Astrocyte of the cerebellum (primary cell): ENCODE measurements around the gene MRC1.

Experiments
- DNase-seq: peaks from one replicate; pipeline ENCODE4 v3.0.0-alpha.2; 2011; ENCODE audit warnings: low read depth
- H3K4me3 ChIP-seq: 2 replicates; pipeline ENCODE4 v1.5.1; 2011; ENCODE audit warnings: mild to moderate bottlenecking, low read depth, low read length, moderate library complexity
- in situ Hi-C: cut with HindIII; loops from 2 replicates; pipeline ENCODE4 v1.10.0; 2017; ENCODE audit warnings: low sequenced_read_pairs
- TF ChIP-seq, protein P1 (sequence below): IDR thresholded peaks from 2 replicates; pipeline ENCODE4 v1.5.1; 2012; ENCODE audit warnings: low read length, low read depth, moderate library complexity, mild to moderate bottlenecking; ENCODE audit errors: missing control alignments

MRC1 gene

DNA sequence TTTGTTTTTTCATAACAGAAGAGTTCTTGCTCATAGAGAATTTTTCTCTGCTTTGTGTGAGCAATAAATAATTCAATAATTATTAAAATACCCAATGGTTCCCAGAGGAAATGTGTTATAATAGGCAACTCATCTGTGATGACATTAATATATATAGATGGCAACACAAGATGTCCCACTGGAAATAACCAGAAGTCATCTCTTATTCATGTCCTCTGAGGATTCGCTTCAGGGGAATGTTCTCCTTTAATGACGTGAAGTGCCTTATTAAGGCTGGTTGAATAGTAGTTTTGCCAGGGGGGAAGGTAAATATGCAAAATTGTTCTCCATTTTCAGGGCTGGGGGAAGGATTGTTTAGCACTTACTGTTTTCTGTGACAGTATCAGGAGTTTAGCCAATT lies 145.7 kb downstream of the MRC1 start:
- no peak overlapping the region for H3K4me3 ChIP-seq
- no peak for DNase-seq
- in situ Hi-C loops = no loop called here
- TF ChIP-seq, protein P1, sequence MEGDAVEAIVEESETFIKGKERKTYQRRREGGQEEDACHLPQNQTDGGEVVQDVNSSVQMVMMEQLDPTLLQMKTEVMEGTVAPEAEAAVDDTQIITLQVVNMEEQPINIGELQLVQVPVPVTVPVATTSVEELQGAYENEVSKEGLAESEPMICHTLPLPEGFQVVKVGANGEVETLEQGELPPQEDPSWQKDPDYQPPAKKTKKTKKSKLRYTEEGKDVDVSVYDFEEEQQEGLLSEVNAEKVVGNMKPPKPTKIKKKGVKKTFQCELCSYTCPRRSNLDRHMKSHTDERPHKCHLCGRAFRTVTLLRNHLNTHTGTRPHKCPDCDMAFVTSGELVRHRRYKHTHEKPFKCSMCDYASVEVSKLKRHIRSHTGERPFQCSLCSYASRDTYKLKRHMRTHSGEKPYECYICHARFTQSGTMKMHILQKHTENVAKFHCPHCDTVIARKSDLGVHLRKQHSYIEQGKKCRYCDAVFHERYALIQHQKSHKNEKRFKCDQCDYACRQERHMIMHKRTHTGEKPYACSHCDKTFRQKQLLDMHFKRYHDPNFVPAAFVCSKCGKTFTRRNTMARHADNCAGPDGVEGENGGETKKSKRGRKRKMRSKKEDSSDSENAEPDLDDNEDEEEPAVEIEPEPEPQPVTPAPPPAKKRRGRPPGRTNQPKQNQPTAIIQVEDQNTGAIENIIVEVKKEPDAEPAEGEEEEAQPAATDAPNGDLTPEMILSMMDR = no peak

DNA sequence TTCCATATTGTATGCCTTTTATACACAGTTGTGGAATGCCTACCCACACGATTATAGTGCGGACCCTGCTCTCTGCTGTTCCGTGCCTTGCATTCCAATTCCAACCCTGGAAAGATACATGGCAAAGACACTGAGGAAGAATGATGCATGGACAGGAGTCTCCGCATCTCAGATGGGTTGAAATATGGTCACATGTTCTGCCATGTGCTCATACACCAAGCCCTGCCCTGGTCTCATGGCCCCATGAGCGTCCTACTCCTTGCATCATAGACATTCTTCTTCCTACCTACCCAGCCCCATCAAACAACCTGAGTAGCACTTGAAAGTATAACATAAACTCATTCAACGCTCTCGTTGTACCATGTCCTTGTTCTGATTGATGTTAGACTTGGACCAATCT lies 148.9 kb downstream of the MRC1 start:
- DNase-seq = no peak
- TF ChIP-seq, protein P1 = no peak
- in situ Hi-C loops = no loop called here
- H3K4me3 ChIP-seq = no peak overlapping the region

DNA sequence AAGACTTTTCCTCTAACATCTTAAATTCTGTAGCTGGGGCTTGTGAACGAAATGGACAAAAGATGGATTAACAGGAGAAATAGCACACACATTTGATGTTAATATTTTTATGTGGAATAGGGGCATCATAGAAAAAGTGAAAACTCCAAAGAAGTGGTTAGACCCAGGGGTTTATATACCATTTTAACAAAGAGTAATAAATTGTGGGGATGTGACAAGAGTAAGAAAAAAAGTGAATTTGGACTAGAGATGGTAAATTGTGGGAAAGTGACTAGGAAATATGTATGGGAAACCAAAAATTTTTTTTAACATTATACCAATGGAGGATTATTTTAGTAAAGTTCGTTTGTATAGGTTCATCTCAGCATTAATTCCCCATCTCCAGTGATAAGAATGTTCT lies 150.7 kb downstream of the MRC1 start:
- in situ Hi-C loops = no loop called here
- TF ChIP-seq, protein P1 = no peak
- H3K4me3 ChIP-seq = no peak overlapping the region
- DNase-seq = no peak
